A549 (cell line): ENCODE results near the gene DRC3.

ENCODE experiments used
- CEBPB ChIP-seq, 2 experiments: fragments of >200 bp in 1 of 2; sonication (Bioruptor Twin) in 1 of 2; formaldehyde crosslinking in 1 of 2; IDR thresholded peaks; 2 replicates each; pipeline ENCODE4 v1.6.1; 2012 to 2016
- CTCF ChIP-seq: fragments of >200 bp; sonication (Bioruptor Twin); formaldehyde crosslinking; IDR thresholded peaks from 3 replicates; pipeline ENCODE4 v1.5.1; 2016
- EP300 ChIP-seq, 2 experiments: fragments of >200 bp; sonication (Bioruptor Twin); formaldehyde crosslinking; IDR thresholded peaks; 2 replicates in 1 of 2; 3 replicates in 1 of 2; pipeline ENCODE4 v1.6.1; 2016 to 2017
- MAZ ChIP-seq: fragments of 150-350 bp; IDR thresholded peaks from 2 replicates; pipeline ENCODE4 v1.6.1; 2014; ENCODE audit warnings: antibody characterized with exemption, low read depth, low read length, borderline replicate concordance
- POLR2A ChIP-seq: IDR thresholded peaks from 2 replicates; pipeline ENCODE4 v1.6.1; 2012; ENCODE audit warnings: mild to moderate bottlenecking, low read length
- RAD21 ChIP-seq, 2 experiments: fragments of >200 bp in 1 of 2; sonication (Bioruptor Twin) in 1 of 2; formaldehyde crosslinking in 1 of 2; IDR thresholded peaks in 1 of 2; conservative IDR thresholded peaks in 1 of 2; 2 replicates in 1 of 2; 3 replicates in 1 of 2; pipeline ENCODE4 v1.6.1; 2012 to 2018; ENCODE audit warnings: inconsistent platforms in 1 of 2
- REST ChIP-seq: fragments of 200-600 bp; sonication (generic); IDR thresholded peaks from 2 replicates; pipeline ENCODE4 v1.6.1; 2016; ENCODE audit warnings: antibody characterized with exemption, mild to moderate bottlenecking, moderate library complexity
- ZFP36 ChIP-seq: fragments of 450-650 bp; IDR thresholded peaks from 2 replicates; pipeline ENCODE4 v1.6.1; 2014; ENCODE audit warnings: borderline replicate concordance; ENCODE audit not compliant: partially characterized antibody
- TF ChIP-seq, protein P1 (sequence below): fragments of 150-350 bp; IDR thresholded peaks from 2 replicates; pipeline ENCODE4 v1.6.1; 2014; ENCODE audit warnings: low read depth, mild to moderate bottlenecking, low read length
- TF ChIP-seq, protein P2 (sequence below): IDR thresholded peaks from 2 replicates; pipeline ENCODE4 v1.6.1; 2012

DNA sequence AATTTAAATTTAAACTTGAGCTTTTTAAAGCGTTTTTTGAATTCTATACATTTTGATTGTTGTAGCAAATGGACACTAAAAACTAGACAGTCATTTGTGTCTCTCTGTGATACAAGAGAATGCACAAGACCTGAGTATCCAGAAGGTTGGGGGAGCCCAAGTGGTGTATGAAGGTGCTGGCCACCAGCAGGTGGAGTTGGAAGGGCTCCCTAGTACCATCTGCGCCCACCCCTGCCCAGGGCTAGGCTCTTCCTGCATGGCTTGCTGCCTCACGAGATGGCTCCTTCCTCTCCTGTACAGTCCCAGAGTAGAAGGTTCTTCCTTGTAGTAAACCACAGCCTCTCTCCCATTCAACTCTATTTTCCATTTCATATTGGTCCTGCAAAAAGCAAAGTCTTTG lies 83.6 kb downstream of the DRC3 start:
- no peak for TF ChIP-seq POLR2A
- no peak; the same call in 2 of the 3 replicates for TF ChIP-seq CTCF
- TF ChIP-seq, protein P1, sequence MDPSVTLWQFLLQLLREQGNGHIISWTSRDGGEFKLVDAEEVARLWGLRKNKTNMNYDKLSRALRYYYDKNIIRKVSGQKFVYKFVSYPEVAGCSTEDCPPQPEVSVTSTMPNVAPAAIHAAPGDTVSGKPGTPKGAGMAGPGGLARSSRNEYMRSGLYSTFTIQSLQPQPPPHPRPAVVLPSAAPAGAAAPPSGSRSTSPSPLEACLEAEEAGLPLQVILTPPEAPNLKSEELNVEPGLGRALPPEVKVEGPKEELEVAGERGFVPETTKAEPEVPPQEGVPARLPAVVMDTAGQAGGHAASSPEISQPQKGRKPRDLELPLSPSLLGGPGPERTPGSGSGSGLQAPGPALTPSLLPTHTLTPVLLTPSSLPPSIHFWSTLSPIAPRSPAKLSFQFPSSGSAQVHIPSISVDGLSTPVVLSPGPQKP, result no peak
- no peak for TF ChIP-seq RAD21 (conservative IDR thresholded peaks at IDR 0.05 in 1 of 2, IDR thresholded peaks at IDR 0.05 in 1 of 2)
- no peak for TF ChIP-seq EP300 (IDR thresholded peaks at IDR 0.05)
- no peak for TF ChIP-seq REST
- TF ChIP-seq MAZ, result no peak
- TF ChIP-seq ZFP36, result no peak
- TF ChIP-seq, protein P2, sequence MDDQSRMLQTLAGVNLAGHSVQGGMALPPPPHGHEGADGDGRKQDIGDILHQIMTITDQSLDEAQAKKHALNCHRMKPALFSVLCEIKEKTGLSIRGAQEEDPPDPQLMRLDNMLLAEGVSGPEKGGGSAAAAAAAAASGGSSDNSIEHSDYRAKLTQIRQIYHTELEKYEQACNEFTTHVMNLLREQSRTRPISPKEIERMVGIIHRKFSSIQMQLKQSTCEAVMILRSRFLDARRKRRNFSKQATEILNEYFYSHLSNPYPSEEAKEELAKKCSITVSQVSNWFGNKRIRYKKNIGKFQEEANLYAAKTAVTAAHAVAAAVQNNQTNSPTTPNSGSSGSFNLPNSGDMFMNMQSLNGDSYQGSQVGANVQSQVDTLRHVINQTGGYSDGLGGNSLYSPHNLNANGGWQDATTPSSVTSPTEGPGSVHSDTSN, result no peak
- TF ChIP-seq CEBPB (IDR thresholded peaks at IDR 0.05), result no peak
